ENCODE data around the gene ANKRD44. TPM values are rescaled to one million over a fixed set of nuclear protein-coding genes. Genes with fewer than 3 reads are reported as not detected.
"Not testable (repeated sequence)": the region's sequence is repeated elsewhere in the genome, so short reads cannot be mapped to it uniquely, and the experiment has no call there.

ANKRD44 gene
- total RNA-seq, 4 donors from 2014 or later = 24.4 to 51.8 (median 35.7) TPM

DNA sequence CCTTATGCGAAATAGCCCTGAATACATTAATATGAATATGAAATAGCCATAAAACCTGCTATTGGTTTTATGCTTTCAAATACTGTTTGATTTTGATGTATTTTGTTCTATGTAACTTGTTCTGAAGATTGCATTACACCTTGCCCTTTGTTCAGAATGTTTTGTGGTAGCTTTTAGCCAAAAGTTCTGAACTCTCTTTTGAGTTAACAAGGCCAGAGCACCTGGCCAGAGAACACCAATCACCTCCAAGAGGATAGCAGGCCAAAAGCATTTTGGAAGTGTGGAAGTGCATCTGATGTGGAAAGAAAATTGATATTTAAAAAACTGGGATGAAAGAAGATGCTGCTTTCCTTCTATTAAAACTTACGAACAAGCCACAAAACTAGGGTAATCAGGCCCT is 297.5 kb downstream of the ANKRD44 start:
- ATAC-seq = no peak
- Histone ChIP-seq H3K27ac (no peak overlapping the region), H3K36me3 (peaks cover 0 to 45% of the 10 kb centered on the region in 2 donors), H3K9me3 (no peaks in the 10 kb centered on the region), H3K27me3 (no peaks in the 10 kb centered on the region), H3K4me1 (no peaks in the 10 kb centered on the region), H3K4me3 (no peak overlapping the region)
- 80 to 100% methylated on average over 2 of the region's 2 CpGs for WGBS, 2 donors (ENCODE audit: low coverage in 1 of 2)
- TF ChIP-seq POLR2AphosphoS5 (IDR thresholded peaks at IDR 0.05) = no peak
- TF ChIP-seq POLR2A (IDR thresholded peaks at IDR 0.05) = no peak
- TF ChIP-seq, protein P1, sequence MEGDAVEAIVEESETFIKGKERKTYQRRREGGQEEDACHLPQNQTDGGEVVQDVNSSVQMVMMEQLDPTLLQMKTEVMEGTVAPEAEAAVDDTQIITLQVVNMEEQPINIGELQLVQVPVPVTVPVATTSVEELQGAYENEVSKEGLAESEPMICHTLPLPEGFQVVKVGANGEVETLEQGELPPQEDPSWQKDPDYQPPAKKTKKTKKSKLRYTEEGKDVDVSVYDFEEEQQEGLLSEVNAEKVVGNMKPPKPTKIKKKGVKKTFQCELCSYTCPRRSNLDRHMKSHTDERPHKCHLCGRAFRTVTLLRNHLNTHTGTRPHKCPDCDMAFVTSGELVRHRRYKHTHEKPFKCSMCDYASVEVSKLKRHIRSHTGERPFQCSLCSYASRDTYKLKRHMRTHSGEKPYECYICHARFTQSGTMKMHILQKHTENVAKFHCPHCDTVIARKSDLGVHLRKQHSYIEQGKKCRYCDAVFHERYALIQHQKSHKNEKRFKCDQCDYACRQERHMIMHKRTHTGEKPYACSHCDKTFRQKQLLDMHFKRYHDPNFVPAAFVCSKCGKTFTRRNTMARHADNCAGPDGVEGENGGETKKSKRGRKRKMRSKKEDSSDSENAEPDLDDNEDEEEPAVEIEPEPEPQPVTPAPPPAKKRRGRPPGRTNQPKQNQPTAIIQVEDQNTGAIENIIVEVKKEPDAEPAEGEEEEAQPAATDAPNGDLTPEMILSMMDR (IDR thresholded peaks at IDR 0.05) = no peak
- no peak for TF ChIP-seq EP300 (IDR thresholded peaks at IDR 0.05)

DNA sequence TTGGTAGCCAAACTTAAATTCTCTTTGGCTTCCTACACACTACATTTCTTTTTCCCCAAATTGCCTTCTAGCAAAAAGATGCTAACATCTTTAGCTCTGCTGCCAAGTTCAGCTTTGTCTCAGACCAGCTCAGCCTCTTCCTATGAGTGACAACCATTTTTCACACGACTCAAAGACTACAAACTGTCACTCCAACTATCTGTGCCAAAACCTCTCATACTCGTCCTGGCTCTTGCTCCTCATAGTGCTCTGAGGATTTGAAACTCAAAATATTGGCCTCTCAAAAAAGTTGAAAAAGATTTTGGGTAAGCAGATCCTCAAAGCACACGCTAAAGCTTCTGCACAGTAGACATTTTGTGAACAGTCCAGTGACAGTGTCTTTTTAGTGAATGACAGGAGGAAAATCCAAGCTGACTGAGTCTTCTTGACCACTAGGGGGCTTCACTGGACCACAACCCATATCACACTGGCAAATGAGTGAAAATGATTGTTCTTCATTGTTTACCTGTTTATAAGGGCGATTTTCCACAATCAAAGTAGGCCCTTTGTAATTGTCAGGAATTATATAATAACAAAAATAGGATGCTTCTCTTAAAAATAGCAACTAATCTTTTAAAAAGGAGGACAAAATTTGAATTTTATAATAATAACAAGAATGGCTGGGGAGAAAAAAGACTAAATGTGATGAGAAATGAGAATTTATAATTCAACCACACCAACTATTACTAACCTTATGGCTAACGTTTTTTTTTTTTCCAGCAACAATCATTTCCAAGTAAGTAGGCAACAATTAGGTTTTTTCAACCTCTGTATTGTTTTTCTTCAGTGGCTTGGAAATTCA is 298.6 kb downstream of the ANKRD44 start:
- WGBS, 2 donors (ENCODE audit: low coverage in 1 of 2) = 33 to 37% methylated on average over 5 of the region's 5 CpGs
- ATAC-seq = no peak
- Histone ChIP-seq H3K4me1 (no peaks in the 10 kb centered on the region), H3K27me3 (no peaks in the 10 kb centered on the region), H3K9me3 (no peaks in the 10 kb centered on the region), H3K4me3 (no peak overlapping the region), H3K36me3 (peaks cover 0 to 47% of the 10 kb centered on the region in 2 donors), H3K27ac (no peak overlapping the region)
- TF ChIP-seq, protein P1 (IDR thresholded peaks at IDR 0.05) = peak; percentile 43 to 76 (median 71)
- no peak for TF ChIP-seq POLR2A (IDR thresholded peaks at IDR 0.05)

DNA sequence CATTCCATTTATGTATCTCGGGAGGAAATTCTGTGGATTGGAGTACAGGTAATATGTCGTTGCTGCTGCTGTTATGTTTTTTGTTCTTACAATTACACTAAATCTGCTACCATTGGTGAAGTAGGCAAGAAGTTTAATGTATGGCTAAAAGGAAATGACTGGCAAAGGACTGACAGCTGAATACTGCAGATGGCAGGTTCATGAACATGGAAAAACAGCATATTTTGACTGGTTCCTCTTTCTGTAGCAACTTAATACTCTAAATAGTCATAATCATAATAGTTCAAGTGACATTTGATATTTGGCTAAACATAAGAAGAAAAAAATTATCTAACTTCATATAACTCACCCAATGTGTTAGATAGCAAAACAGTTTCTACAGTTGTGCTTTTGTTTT is 299.6 kb downstream of the ANKRD44 start:
- ATAC-seq = no peak
- Histone ChIP-seq H3K27ac (no peak overlapping the region), H3K4me1 (no peaks in the 10 kb centered on the region), H3K27me3 (no peaks in the 10 kb centered on the region), H3K9me3 (no peaks in the 10 kb centered on the region), H3K4me3 (no peak overlapping the region), H3K36me3 (peaks cover 0 to 57% of the 10 kb centered on the region in 2 donors)
- 84% methylated on average over 2 of the region's 2 CpGs for WGBS, 2 donors (ENCODE audit: low coverage in 1 of 2)
- TF ChIP-seq, protein P1 (IDR thresholded peaks at IDR 0.05) = no peak
- TF ChIP-seq EP300 (IDR thresholded peaks at IDR 0.05) = no peak

DNA sequence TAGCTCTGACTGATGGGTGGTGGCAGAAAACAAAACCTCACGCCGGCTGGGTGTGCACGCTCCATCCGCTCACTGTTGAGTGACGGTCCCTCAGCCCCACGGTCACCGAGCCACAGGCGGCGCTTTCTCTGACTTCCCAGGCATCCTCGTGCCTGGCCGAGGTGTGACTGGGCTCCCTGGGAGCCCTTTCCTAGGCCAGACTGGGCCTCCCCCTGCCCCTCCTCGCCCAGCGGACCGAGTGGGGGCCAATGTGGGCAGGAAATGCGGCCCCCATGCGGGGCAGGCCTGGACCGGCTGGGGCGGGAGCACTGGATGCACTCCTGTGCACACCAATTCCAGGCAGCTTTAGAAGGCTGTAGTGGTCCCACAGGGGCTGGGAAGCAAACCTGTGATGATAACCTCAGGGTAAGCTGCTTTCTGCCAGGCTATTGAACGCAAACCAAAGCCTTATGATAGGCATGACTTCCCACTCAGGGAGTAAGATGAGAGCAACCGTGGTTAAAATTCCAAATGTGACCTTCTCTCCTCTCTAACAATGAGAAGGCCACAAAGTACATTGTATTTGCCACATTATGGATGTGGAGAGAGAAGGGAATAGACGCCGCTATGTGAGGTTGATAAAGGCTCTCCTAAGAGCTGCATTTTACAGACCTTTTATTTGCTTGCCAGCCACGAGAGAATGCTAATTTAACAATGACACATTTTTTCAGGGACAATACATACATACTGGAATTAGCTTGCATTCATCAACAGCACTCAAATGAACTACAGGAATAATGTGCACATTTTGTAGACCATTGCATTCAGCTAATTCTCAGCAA is 300.2 kb downstream of the ANKRD44 start:
- Histone ChIP-seq H3K4me3 (no peak overlapping the region), H3K27ac (no peak overlapping the region), H3K27me3 (no peaks in the 10 kb centered on the region), H3K4me1 (no peaks in the 10 kb centered on the region), H3K36me3 (peaks cover 0 to 57% of the 10 kb centered on the region in 2 donors), H3K9me3 (no peaks in the 10 kb centered on the region)
- ATAC-seq = no peak
- TF ChIP-seq, protein P1 (IDR thresholded peaks at IDR 0.05) = no peak
- no peak for TF ChIP-seq POLR2A (IDR thresholded peaks at IDR 0.05)
- WGBS, 2 donors (ENCODE audit: low coverage in 1 of 2) = 67 to 82% methylated on average over 8 of the region's 23 CpGs

DNA sequence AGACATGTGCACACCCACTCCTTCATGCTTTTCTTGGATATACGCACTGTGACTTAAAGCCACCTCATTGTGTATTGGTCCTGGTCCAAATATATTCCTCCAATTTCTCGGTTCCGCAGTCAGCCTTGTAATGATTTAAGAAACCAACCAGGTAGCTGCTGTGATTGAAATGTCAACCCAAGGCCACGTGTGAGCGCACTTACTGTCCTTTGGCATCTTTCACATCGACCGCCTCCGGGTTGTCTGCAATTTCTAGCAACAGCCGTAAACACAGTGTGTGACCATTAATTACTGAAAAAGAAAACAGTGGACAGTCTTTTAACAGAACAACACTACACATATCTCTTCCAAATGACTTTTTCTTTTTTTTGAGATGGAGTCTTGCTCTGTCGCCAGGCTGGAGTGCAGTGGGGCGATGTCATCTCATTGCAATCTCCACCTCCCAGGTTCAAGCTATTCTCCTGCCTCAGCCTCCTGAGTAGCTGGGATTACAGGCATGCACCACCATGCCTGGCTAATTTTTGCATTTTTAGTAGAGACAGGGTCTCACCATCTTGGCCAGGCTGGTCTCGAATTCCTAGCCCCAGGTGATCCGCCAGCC is 301.7 kb downstream of the ANKRD44 start:
- WGBS, 2 donors (ENCODE audit: low coverage in 1 of 2) = 93% methylated on average over 8 to 11 of the region's 13 CpGs
- not testable (repeated sequence) for ATAC-seq

More for the DNA sequence above, 301.7 kb downstream of the ANKRD44 start:
- H3K27ac ChIP-seq, H3K4me3 ChIP-seq, H3K9me3 ChIP-seq, H3K4me1 ChIP-seq, H3K27me3 ChIP-seq: not testable (repeated sequence)
- peaks cover 0 to 58% of the 10 kb centered on the region in 2 donors for H3K36me3 ChIP-seq

Measured in gastroesophageal sphincter (tissue), 4 donors.